Measurements from ENCODE around the gene NR3C2. TPM values are rescaled to one million over a fixed set of nuclear protein-coding genes. Genes with fewer than 3 reads are reported as not detected.
A peak's percentile ranks its signal among the peaks of the same experiment; 100 is the strongest.
"Not testable (repeated sequence)": the region's sequence is repeated elsewhere in the genome, so short reads cannot be mapped to it uniquely, and the experiment has no call there.

NR3C2 gene
- polyA plus RNA-seq, 10 donors: 8.6 to 19.1 (median 13.3) TPM

- DNase-seq: peak in 1 of 3 donors; percentile 46
Observed at GRCh38 chr4:148112231-148112982, 329.8 kb downstream of the NR3C2 start.

GRCh38 chr4:148110169-148110568, 332.0 kb downstream of the NR3C2 start:
- DNase-seq: no peak

- DNase-seq: no peak
Observed at GRCh38 chr4:148109216-148109615, 333.0 kb downstream of the NR3C2 start.

GRCh38 chr4:148108766-148109165, 333.4 kb downstream of the NR3C2 start:
- peak in 2 of 3 donors; percentile 35 to 38 for DNase-seq

GRCh38 chr4:148103597-148104355, 338.4 kb downstream of the NR3C2 start:
- DNase-seq: no peak

- DNase-seq: no peak
Observed at GRCh38 chr4:148101790-148102189, 340.4 kb downstream of the NR3C2 start.

GRCh38 chr4:148101235-148101634, 341.0 kb downstream of the NR3C2 start:
- no peak for DNase-seq

- no peak for DNase-seq
Observed at GRCh38 chr4:148097801-148098200, 344.4 kb downstream of the NR3C2 start.

GRCh38 chr4:148095346-148095923, 346.8 kb downstream of the NR3C2 start:
- DNase-seq: no peak

- DNase-seq: no peak
Observed at GRCh38 chr4:148094149-148094548, 348.1 kb downstream of the NR3C2 start.

- DNase-seq: no peak
Observed at GRCh38 chr4:148093065-148093464, 349.1 kb downstream of the NR3C2 start.

GRCh38 chr4:148092316-148093014, 349.7 kb downstream of the NR3C2 start:
- DNase-seq: no peak

GRCh38 chr4:148091896-148092295, 350.3 kb downstream of the NR3C2 start:
- DNase-seq: no peak

GRCh38 chr4:148090503-148091476, 351.4 kb downstream of the NR3C2 start:
- DNase-seq: no peak

GRCh38 chr4:148090029-148090428, 352.2 kb downstream of the NR3C2 start:
- DNase-seq: no peak

- DNase-seq: no peak
Observed at GRCh38 chr4:148089624-148090023, 352.6 kb downstream of the NR3C2 start.

GRCh38 chr4:148083073-148083472, 359.1 kb downstream of the NR3C2 start:
- DNase-seq: not testable (repeated sequence)

- DNase-seq: no peak
Observed at GRCh38 chr4:148081745-148082144, 360.5 kb downstream of the NR3C2 start.

- DNase-seq: no peak
Observed at GRCh38 chr4:148081267-148081666, 360.9 kb downstream of the NR3C2 start.

GRCh38 chr4:148079961-148080360, 362.3 kb downstream of the NR3C2 start:
- DNase-seq: peak in 2 of 3 donors; percentile 33 to 60

GRCh38 chr4:148078061-148078460, 364.2 kb downstream of the NR3C2 start:
- no peak for DNase-seq
